Keratinocyte (primary cell): Measurements from ENCODE around the gene MAML2.

Experiments used
- EZH2 ChIP-seq: IDR thresholded peaks from one replicate; pipeline ENCODE4 v1.6.1; 2012; ENCODE audit warnings: inconsistent platforms, mild to moderate bottlenecking, low read length, moderate library complexity
- TF ChIP-seq, protein P1 (sequence below), 3 experiments: IDR thresholded peaks in 1 of 3; conservative IDR thresholded peaks in 1 of 3; optimal IDR thresholded peaks in 1 of 3; 2 replicates in 2 of 3; 3 replicates in 1 of 3; pipeline versions ENCODE3 to v1.5.1; 2011; ENCODE audit warnings: low read length in 3 of 3, mild to moderate bottlenecking in 3 of 3, moderate library complexity in 2 of 3, control low read depth in 1 of 3, inconsistent platforms in 1 of 3; ENCODE audit not compliant: insufficient read depth in 2 of 3; ENCODE audit errors: extremely low read depth in 1 of 3

DNA sequence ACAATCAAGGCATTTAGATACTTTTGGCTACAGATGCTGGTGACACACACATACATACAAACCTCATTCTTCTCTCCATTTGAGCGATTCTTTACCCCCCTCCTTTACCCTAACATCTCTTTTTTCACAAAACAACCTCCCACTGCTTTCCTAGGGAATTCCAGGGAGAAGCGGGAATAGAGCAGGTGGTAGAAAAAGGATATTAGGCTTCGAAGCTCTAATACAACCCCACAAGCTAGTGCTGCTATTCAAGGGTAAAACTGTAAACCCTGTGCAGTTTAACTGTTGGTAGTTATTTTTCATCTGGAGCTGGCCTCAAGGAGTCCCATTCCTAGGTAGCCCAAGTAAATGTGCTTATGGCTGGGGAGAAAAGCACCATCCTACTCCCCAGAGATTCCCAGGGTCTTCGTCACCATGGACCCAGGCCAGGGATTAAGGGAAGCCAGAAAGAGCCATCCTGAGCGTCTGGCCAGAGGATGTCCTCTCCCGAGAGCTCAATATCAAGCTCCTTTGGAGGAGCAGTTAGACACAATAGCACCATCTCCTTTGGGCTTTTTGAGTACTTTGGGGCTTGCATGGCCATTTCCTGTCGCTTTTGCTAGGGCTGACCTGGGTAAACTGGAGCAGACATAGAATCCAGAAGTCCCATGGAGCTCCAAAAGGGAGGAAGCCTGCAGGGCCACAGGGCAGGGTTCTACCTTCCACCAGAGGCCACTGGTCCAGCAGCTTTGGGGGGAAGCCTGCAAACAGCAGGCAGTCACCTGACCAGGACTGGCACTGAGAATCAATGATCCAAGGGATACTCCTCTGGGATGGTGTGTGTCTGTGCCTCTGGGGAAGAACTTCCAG lies 3.1 kb downstream of the MAML2 start:
- no peak for TF ChIP-seq EZH2
- TF ChIP-seq, protein P1, sequence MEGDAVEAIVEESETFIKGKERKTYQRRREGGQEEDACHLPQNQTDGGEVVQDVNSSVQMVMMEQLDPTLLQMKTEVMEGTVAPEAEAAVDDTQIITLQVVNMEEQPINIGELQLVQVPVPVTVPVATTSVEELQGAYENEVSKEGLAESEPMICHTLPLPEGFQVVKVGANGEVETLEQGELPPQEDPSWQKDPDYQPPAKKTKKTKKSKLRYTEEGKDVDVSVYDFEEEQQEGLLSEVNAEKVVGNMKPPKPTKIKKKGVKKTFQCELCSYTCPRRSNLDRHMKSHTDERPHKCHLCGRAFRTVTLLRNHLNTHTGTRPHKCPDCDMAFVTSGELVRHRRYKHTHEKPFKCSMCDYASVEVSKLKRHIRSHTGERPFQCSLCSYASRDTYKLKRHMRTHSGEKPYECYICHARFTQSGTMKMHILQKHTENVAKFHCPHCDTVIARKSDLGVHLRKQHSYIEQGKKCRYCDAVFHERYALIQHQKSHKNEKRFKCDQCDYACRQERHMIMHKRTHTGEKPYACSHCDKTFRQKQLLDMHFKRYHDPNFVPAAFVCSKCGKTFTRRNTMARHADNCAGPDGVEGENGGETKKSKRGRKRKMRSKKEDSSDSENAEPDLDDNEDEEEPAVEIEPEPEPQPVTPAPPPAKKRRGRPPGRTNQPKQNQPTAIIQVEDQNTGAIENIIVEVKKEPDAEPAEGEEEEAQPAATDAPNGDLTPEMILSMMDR (optimal IDR thresholded peaks at IDR 0.05 in 1 of 3, IDR thresholded peaks at IDR 0.05 in 1 of 3, conservative IDR thresholded peaks at IDR 0.05 in 1 of 3; ENCODE audit: extremely low read depth in 1 of 3, insufficient read depth in 2 of 3, low read length in 3 of 3), result no peak
